HG02943 (cell line): ENCODE results near the gene THG1L.

ENCODE experiments used
- ATAC-seq: cut with Tn5 transposase; IDR thresholded peaks from one replicate; pipeline ENCODE4 v1.9.1; 2021; ENCODE audit warnings: mild to moderate bottlenecking, low read depth, moderate library complexity; ENCODE audit not compliant: unreplicated experiment

THG1L gene

GRCh38 chr5:157750320-157750719, 19.1 kb downstream of the THG1L start:
- no peak for ATAC-seq

DNA sequence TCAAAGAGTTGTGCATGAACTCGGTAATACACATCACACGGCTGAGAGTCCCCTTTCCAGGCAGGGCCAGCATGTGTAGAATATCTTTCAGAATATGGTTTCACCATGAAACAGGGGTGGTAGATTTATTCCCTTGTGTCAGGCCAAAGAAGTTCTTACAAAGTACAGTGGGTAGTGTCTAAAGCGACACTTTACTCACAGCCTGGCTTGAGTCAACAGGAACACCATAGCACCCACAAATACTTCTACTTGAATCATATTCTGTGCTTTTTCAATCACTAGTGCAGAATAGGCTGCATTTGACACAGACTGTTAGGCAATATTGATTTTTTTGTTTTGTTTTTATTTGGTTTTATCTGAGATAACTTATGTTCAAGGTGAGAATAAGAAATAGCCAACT, 24.9 kb downstream of the THG1L start:
- no peak for ATAC-seq

DNA sequence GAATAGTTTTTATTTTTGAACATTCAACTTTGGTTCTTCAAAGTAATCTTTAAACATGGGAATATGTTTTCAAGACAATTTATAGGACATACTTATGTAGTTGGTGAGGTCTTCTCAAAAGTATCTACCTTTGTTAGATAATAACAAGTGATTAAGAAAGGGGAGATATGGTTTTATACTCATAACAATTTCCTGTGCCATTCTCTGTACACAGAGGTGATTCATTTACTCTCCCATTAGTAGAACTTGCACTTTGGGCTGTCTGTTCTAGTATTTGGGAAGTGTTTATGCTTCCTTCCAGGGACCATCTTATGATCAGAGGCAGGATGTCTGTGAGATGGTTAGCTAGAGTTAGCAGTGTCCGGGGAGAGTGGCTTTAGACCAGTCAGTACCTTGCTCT, 27.5 kb downstream of the THG1L start:
- ATAC-seq = no peak

DNA sequence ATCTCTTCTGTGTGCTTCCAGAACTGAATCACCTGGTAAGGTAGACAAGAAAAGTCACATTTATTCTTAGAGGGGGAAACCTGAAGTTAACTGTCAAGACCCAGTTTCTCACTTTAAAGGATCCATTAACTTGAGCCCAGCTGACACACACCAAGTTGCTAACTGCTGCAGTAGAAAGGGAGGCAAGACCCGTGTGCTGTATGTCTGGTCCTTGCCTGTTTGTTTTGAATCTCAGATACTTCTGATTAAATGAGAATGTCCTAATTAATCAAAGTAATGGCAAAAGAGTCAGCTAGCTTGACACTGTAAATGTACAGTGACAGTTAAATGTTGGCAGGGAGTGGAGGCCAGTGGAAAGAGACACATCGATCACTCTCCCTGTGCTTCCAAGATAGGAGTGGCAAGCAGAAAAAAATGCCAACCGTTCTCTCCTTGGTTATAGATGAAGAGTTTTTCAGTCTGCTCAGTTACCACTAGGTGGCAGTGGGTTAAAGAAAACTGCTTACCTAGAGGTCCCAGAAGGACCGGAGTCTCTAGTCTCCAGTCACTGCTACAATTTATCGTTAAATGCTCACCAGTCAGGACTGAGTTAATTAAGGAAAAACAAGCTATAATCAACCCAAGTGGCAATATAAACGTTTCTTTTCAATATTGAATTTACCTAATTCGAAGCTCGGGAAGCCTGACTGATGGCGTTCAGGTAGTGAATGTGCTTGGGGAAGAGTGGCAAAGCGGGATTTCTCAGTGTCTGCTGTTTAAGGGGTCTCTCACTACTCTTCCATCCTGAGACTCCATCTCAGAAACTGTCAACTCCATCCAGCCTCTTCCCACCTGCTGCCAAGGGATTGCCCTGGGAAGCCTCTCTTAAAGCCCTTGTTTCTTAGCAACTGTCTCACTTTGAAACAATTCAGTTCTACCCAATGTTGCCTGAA, 30.7 kb downstream of the THG1L start:
- no peak for ATAC-seq

- no peak for ATAC-seq
These were observed 33.3 kb downstream of the THG1L start for GRCh38 chr5:157764531-157764930.

- no peak for ATAC-seq
These were observed 35.2 kb downstream of the THG1L start for GRCh38 chr5:157766442-157766841.

DNA sequence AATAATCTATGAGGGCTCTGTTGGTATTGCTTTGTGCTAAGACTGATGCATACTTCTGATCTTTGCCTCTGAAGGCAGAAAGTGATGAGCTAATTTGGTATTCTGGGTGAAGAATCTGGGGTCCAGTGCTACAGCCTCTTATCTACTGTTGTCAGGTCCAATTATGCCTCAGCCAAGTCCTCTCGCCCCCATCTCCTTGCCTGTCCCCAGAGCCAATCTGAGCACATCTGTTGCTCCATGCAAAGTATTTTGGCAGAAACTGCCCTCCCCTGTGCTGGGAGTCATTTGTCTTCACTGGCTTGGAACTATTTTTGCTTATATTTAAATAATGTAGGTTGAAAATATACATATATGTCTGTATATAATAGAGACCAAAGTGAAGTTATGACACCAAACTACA, 35.7 kb downstream of the THG1L start:
- ATAC-seq = no peak

- no peak for ATAC-seq
These were observed 36.5 kb downstream of the THG1L start for GRCh38 chr5:157767689-157768088.

- ATAC-seq = no peak
These were observed 39.4 kb downstream of the THG1L start for GRCh38 chr5:157770665-157771064.

GRCh38 chr5:157772127-157772526, 40.9 kb downstream of the THG1L start:
- ATAC-seq = no peak

- no peak for ATAC-seq
These were observed 47.0 kb downstream of the THG1L start for GRCh38 chr5:157778121-157778805.

GRCh38 chr5:157779221-157779620, 48.0 kb downstream of the THG1L start:
- no peak for ATAC-seq

DNA sequence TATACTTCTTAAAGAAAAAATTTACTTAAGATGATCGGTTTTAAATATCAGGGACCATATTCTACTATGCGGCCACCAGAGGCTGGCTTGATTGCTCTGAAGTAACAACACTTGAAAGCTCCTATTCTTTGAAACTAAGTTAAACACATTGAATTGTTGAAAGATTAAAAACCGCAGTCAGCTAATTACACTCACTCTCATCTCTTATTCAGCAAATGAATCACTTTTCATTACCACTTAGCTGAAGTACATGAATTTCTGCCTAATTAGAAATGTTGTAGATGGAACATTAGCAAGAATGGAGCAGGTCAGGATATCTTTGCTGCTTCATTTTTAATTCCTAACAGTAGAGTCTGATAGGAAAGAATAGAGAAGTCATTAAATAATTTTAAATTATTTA, 54.6 kb downstream of the THG1L start:
- ATAC-seq = no peak
